Cerebellar nuclear complex (tissue), 1 donor: ENCODE data around the gene NCF4.

Source experiments
- DNase-seq, 2 experiments: peaks; one replicate each; lab custom pipeline; 2025; lab: John Stamatoyannopoulos, UW

Gene NCF4

DNA sequence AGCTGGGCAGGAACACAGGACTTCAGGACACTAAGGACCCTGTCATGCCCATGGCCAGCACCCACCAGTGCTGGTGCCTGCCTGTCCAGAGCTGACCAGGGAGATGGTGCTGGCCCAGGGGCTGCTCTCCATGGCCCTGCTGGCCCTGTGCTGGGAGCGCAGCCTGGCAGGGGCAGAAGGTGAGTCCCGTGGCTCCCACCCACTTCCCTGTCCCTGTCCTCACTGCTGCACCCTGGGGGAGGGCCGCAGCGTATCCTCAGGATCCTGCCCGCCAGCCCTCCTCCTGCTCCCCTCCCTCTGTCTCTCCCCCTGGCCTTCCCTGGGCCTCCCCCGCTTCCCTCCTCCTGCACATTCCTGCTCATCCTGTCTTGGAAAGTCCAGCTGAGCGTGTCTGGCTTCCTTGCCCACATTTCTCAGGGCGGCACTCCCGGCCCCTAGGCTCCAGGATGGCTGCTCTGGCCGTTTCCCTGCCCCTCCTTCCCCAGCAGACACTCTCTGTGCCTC lies 61.4 kb downstream of the NCF4 start:
- DNase-seq, result no peak

DNA sequence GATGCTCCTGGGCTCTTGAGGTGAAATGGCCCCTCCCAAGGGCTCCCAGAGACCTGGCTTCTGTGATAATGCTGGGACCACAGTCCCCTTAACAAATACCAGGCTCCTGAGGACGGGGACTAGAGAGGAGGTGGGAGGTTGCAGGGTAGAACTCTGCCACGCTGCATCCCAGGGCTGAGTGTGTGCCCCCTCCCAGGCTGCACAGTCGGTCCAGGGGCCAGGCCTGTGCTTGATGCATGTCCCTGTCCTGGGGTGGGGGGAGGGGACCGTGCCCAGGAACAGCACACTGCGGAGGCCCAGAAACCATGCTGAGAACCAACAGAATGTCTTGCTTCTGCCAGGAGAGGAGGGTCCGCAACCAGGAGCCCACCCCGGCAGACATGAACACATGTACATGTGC lies 61.9 kb downstream of the NCF4 start:
- no peak for DNase-seq

DNA sequence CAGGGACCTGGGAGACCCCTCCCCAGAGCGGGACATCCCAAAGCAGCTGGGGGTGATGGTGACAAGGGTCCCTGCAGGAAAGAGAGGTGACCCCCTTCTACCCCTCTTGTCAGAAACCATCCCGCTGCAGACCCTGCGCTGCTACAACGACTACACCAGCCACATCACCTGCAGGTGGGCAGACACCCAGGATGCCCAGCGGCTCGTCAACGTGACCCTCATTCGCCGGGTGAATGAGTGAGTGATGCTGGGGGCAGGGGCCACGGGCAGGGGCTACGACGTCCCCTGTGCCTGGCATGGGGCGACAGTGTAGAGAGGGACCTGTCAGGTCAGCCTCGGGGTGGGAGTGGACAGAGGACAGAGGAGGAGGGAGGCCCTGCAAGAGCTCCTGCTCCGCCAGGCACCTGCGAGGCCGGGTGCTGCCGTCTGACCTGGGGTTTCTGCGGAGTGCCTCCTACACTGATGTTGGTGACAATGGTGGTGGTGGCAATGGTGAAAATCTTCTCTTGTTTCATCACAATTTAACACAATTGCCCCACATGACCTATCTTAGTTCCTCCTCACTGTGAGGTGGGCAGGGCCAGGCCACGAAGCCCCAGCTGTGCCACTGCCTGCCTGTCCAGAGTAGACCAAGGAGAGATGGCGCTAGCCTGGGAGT lies 62.5 kb downstream of the NCF4 start:
- no peak for DNase-seq

DNA sequence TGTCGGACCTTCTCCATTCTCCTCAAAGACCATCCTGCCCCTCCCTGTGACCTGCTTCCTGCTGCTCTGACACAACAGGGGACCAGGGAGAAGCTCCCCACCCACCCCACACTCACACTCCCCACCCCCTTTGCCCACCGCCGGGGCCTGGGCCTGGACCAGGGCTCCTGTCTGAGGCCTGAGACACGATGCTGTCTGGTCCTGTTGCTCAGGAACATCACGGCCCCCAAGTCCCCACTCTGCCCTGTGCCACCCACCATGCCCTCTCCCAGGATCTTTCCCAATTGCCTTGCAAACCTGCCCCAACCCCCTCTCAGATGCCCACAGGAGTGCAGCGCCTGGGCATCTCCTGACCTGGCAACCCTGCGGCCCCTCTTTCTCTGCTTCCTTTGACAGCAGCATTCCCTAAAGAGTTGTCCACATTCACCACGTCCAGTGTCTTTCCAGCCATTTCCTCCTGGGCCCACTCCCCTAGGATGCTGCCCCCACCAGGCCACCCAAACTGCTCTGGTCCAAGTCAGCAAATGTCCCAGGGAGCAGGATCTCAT lies 63.4 kb downstream of the NCF4 start:
- no peak for DNase-seq

DNA sequence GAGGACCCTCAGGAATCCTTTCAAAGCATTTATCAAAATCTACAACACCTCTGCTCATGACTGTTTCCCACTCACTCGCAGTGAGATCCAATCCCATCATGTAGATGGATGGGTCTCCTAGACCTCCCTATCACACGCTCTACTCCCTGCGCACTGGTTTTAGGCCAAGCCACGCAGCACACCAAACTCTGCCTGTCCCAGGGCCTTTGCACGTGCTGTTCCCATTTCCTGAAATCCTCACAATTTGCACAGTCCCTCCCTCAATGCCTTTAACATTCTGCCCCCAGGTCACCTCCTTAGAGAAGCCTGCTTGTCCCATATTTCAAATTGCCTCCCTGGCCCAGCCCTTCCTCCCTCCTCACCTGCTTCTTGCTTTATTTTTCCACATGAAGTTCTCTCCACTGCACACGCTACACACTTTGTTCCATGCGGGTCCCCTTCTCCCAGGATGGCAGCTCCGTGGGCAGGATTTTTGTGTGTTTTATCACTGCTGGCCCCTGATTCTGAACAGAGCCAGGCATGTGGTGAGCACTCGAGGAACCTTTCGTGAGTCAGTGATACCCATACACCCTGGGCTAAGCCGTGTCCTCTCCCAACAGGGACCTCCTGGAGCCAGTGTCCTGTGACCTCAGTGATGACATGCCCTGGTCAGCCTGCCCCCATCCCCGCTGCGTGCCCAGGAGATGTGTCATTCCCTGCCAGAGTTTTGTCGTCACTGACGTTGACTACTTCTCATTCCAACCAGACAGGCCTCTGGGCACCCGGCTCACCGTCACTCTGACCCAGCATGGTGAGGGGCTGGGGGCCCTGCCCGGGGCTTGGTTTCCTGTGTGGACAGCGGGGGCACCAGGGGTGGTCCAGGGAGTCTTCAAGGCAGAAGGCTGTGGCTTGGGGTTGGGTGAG lies 64.8 kb downstream of the NCF4 start:
- no peak for DNase-seq

DNA sequence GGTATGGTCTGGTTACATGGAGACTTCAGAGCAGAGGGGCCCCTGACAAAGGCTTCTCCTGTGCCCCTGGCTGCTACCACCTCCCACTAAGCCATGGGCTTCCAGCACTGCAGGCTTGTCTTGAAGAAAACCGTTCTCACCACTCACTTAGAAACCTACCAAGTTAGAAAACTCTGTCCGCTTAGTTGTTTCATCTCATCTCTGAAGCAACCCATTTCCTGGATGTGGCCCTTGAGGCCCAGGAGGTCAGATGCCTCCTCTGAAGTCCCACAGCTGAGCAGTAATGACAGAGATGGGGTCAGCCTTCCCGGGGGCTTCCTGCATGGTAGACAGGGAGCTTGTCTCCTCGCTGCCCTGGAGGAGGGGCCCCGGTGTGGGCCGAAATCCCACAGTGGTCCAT lies 65.5 kb downstream of the NCF4 start:
- no peak for DNase-seq

DNA sequence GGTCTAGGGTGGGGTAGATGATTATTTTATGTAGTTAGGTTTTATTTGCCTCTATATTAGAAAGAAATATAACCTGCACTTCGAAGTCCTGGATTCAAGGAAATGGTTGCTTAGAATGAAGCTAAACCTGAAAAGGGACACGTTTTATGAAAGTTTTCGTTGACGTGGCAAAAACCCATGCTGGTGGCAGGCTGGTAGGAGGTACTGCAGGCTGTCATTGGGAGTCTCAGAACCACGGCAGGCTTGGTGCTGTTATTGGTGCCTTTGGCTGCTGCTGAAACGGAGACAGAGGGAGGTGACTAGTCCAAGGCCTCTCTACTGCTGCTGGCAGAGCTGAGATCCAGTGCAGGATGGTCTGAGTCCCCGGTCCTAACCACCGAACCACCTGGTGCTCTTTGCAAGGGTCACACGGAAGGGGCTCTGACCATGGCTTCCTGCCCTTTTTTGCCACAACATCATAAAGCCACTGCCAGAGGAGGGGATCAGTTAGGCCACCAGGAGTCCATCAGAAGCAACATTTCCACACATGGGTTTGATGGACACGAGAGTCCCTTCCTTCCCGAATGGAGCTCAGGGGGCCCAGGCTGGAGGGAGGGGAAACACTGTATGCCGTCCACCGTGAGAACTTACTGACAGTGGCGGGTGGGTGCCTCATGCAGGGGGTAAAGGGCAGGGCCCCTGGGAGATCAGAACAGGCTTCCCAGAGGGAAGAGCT lies 66.1 kb downstream of the NCF4 start:
- no peak for DNase-seq
